GM18520 (cell line): Measurements from ENCODE around the gene MCOLN1.

Source experiments
- ATAC-seq: cut with Tn5 transposase; IDR thresholded peaks from one replicate; pipeline ENCODE4 v1.9.1; 2021; ENCODE audit not compliant: unreplicated experiment

Gene MCOLN1

DNA sequence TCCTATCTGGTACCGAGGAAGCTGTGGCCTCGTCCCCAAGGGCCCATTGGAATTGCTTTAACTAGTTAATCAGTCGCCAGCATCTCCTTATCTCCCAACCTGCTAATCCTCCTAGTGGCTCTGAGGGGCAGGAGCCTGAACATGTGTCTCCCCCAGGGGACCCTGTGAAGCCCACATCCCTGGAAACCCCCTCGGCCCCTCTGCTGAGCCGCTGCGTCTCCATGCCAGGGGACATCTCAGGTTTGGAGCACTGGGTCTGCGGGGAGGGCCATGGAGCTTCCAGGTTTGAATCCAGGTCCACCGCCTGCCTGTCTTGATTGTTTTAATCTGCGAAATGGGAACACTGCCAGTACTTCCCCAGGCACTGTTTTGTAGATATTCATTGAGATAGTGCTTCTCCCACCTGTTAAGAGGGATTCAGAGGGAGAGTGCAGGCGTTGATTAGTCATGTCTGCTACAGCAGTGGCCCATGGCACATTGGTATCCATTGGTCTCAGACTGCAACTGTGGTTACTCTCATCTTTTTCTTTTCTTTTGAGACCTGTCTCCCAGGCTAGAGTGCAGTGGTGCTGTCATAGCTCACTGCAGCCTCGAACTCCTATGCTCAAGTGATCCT lies 19.5 kb downstream of the MCOLN1 start:
- ATAC-seq: no peak

DNA sequence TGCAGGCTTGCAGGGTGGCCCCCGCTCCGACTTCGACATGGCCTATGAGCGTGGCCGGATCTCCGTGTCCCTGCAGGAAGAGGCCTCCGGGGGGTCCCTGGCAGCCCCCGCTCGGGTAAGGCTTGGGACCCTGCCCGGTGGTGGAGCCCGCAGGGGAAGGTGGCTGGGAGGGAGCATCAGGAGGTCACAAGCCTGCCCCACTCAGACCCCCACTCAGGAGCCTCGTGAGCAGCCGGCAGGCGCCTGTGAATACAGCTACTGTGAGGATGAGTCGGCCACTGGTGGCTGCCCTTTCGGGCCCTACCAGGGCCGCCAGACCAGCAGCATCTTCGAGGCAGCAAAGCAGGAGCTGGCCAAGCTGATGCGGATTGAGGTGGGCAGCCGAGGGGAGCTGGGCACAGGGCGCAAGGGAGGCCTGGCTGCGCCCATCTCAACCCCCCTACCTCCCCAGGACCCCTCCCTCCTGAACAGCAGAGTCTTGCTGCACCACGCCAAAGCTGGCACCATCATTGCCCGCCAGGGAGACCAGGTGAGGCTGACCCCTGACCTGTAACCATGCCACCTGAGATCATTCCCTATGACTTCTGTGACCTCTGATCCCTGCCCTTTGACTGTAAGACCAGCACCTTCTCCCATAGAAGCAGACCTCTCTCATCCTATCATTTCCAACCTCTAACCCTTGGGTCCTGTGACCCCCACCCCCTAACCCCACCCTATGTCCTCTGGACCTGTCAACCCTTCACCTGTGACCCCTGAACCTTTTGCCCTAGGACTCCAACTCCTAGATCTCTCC lies 20.3 kb downstream of the MCOLN1 start:
- no peak for ATAC-seq

DNA sequence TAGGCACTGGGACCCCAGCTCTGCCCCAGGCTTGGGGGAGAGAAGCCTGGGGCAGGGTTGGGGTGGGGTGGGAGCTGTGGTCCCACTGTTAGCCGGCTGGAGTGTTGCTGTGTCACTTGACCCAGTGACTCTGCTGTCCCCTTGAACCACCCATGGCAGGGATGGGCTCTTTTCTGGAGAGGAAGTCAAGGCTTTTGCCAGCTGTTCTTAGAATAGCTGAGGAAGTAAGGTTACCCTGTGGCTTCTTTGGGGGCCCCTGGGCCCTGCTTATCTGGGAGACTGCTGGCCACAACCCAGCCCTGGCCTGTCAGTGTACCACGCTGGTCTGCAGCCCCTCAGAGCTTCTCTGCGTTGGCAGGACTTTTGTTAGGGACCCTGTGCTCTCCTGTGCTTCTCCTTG lies 22.2 kb downstream of the MCOLN1 start:
- no peak for ATAC-seq

DNA sequence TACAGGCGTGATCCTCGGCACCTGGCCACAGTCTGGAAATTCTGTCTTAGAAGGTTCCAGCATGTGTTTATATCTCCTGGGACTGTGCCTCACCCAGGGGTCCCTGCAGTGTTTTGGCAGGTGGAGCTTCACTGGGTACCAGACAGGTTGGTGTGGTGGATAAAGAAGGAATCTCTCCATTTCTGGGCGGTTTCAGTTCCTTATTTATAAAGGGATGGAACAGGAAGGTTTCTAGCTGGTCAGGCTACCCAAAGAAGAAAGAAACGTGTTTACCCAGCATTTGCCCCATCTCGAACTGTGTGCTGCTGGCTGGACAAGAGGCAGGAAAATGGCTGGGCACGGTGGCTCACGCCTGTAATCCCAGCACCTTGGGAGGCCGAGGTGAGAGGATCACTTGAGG lies 22.9 kb downstream of the MCOLN1 start:
- ATAC-seq: no peak

DNA sequence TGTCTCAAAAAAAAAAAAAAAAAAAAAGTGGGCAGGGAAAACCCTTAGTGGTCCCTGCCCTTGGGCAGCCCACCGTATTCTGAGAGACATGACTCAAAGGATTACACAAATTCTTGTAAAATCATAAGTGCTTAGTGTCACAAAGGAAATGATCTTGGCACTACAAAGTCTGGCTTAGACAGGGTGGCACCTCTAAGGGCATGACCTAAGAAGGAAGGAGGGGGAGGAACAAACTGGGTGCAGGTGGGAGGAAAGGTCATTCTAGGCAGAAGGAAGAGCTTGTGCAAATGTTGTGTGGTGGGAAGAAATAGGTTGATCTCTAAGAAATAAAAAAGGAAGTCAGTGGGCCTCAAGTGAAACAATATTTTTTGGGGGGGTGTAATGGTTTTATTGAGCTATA lies 23.5 kb downstream of the MCOLN1 start:
- ATAC-seq: no peak

DNA sequence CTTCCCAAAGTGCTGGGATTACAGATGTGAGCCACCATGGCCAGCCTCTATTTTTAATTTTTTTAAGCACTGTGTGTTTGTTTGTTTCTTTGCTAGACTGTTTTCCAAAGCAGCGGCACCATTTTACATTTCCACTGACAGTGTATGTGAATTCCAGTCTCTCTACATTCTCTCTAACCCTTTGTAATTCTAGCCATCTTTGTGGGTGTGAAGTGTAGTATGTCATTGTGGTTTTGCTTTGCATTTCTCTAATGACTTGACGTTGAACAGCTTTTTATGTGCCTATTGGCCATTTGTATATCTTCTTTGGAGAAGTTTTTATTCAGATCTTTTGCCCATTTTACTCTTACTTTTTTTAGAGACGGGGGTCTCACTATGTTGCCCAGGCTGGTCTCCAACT lies 24.7 kb downstream of the MCOLN1 start:
- no peak for ATAC-seq

DNA sequence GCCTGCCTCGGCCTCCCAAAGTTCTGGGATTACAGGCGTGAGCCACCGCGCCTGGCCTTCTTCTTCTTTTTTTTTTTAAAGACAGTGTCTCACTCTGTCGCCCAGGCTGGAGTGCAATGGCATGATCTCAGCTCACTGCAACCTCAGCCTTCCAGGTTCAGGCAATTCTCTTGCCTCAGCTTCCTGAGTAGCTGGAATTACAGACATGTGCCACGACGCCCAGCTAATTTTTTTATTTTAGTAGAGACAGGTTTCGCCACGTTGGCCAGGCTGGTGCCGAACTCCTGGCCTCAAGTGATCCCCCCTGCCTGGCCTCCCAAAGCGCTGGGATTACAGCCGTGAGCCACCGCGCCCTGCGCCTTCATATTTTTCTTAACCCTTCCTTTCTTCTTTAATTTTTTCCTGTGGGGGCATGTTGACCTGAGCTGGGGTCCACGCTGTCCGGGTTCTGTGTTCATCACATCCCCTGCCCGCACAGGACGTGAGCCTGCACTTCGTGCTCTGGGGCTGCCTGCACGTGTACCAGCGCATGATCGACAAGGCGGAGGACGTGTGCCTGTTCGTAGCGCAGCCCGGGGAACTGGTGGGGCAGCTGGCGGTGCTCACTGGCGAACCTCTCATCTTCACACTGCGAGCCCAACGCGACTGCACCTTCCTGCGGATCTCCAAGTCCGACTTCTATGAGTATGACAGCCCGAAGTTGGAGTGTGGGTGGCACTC lies 27.2 kb downstream of the MCOLN1 start:
- no peak for ATAC-seq

DNA sequence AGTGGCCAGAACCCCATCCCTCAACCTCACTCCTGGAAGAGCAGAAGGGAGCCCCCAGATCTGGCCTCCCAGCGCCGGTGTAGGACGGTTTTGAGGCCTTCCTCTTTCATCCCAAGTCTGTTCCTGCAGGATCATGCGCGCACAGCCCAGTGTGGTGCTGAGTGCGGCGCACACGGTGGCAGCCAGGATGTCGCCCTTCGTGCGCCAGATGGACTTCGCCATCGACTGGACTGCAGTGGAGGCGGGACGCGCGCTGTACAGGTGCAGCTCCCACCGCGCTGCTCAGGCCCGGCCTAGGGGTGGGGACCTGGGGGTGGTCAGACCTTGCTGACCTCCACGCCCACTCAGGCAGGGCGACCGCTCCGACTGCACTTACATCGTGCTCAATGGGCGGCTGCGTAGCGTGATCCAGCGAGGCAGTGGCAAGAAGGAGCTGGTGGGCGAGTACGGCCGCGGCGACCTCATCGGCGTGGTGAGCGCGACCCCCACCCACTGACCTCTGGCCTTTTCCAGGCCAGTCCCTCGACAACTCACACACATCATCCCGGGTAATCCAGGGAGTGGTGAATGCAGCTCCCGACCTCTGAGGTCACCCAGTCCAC lies 27.8 kb downstream of the MCOLN1 start:
- ATAC-seq: no peak

DNA sequence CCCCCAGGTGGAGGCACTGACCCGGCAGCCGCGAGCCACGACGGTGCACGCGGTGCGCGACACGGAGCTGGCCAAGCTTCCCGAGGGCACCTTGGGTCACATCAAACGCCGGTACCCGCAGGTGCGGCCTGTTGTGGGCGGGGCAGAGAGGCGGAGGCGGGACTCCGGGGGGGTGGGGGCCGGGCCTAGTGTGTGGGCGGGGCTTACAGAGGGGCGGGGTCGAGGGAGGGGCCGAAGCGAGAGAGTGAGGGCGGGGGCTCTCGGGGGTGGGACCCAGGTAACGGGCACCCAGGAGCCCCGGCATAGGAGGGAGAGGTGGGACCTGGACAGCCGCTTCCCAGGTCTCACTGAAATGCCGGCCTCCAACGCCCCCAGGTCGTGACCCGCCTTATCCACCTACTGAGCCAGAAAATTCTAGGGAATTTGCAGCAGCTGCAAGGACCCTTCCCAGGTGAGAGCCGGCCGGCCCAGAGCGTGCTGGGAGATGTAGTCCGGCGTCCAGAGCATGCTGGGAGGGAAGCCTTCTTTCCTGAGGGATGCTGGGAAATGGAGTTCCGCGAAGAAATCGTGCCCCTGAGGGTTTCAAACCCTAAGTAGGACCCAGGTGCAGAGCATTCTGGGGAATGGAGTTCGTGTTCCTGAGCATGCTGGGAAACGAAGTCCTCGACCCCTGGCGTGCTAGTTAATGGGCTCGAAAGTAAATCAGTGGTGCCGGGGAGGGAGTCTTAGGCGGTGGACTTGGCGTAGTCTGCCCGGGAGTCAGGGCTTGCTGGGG lies 28.8 kb downstream of the MCOLN1 start:
- ATAC-seq: no peak

DNA sequence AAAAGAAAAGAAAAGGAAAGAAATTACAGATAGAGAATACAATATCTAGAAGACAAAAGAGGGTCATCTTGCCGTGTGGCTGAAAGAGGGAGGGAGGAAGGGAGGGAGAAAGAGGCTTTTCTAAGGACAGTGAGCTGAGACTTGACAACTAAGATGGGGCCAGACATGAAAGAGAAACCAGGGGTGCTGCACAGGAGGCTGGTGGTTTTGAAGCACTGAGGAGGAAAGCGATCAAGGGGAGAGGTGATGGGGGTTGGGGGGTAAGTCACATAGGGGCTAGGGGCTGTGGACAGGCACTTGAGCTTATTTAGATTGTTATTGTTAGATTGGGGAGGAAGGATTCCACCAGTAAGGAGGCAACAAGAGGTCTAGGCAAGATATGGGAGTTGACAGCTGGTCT lies 30.4 kb downstream of the MCOLN1 start:
- ATAC-seq: no peak

DNA sequence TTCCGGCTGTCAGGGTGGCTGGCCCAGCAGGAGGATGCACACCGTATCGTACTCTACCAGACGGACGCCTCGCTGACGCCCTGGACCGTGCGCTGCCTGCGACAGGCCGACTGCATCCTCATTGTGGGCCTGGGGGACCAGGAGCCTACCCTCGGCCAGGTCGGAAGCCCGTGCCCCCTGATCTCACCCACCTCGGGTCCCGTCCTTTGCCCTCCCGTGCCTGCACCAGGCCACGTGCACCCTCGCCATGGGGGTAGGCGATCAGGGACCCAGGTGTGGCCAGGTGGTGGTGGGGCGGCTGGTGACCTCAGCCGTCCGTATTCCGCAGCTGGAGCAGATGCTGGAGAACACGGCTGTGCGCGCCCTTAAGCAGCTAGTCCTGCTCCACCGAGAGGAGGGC lies 32.1 kb downstream of the MCOLN1 start:
- no peak for ATAC-seq

DNA sequence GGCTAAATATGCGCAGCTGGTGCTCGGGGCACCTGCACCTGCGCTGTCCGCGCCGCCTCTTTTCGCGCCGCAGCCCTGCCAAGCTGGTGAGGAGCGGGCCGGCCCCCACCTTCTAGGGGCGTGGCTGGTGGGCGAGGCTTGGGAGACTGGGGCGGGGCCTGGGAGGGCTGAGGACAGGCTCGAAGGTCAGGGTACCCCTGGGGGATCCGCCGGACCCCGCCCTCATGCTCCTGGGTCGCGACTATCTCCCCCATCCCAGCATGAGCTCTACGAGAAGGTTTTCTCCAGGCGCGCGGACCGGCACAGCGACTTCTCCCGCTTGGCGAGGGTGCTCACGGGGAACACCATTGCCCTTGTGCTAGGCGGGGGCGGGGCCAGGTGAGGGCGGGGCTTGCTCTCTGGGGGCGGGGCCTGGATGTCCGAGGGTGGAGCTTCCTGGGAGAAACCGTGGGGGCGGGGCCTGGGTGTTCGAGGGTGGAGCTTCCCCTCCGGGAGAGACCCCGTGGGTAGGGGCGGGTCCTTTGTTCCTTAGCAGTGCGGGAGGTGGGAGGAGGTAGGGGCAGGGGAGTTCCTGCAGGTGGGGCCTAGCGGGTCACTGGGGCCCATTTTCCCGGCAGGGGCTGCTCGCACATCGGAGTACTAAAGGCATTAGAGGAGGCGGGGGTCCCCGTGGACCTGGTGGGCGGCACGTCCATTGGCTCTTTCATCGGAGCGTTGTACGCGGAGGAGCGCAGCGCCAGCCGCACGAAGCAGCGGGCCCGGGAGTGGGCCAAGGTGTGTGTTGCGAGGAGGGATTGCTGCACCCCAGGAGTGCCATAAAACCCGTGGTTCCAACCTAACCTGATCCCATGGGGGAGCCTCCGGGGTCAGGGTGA lies 32.8 kb downstream of the MCOLN1 start:
- ATAC-seq: no peak

DNA sequence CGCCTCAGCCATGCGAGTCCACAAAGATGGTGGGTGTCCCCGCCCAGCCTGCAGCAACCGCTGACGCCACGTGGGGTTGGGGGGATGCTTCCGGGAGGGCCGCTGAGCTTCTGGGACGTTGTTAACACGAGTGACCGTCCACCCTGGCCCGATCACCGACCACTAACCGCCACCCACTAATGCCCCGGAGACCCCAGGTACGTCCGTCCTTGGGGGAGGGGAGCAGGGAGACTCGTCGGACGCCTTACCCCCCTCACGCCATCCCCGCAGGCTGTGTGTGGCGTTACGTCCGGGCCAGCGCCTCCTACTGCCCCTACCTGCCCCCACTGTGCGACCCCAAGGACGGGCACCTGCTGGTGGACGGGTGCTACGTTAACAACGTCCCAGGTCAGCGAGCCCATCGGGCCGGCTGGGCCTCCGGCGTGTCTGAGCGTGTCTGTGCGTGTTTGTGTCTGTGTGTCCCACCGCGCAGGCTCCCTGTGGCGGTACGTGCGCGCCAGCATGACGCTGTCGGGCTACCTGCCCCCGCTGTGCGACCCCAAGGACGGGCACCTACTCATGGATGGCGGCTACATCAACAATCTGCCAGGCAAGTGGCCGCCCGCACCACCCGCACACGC lies 34.4 kb downstream of the MCOLN1 start:
- ATAC-seq: no peak

DNA sequence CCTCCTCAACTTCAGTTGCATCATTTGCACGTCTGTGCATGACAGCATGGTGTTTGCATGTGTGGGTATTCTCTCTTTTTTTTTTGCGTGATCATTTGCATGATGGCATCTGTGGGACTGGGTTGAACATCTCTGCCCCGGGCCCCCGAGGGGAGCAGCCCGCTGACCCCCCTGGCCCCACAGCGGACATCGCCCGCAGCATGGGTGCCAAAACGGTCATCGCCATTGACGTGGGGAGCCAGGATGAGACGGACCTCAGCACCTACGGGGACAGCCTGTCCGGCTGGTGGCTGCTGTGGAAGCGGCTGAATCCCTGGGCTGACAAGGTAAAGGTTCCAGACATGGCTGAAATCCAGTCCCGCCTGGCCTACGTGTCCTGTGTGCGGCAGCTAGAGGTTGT lies 36.2 kb downstream of the MCOLN1 start:
- no peak for ATAC-seq

DNA sequence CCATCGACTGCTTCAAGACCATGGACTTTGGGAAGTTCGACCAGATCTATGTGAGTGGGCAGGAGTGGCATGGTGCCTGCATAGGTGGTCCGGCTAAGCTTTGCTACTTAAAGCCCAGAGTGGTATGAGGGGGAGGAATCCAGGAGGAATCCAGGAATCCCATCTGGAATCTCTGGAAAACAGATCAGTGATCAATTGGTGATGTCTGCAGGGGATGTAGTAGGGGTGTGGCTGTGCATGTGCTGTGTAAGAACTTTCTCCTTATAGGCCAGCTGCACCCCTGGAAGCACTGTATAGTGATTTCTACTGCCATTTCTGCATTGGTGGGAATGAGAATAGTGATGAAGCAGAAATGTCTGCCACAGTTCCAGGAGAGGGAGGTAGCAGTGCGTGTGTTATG lies 36.7 kb downstream of the MCOLN1 start:
- no peak for ATAC-seq

DNA sequence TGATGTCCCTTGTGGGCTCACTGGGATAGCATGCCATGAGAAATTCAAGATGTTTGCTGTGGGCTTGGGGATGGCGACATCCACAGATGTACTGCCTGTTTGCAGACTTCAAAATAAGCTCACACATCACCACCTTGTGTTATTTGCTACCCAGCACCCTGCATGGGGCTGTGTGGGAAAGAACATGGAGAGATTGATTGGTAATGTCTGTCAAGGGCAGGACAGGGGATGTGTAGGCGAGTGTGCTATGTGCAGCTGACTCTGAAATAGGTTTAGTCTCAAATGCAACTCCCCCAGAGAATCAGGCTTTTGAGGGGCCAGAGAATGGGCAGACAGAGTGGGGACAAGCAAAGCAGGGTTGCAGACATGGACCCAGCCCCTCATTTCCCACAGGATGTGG lies 37.8 kb downstream of the MCOLN1 start:
- no peak for ATAC-seq

DNA sequence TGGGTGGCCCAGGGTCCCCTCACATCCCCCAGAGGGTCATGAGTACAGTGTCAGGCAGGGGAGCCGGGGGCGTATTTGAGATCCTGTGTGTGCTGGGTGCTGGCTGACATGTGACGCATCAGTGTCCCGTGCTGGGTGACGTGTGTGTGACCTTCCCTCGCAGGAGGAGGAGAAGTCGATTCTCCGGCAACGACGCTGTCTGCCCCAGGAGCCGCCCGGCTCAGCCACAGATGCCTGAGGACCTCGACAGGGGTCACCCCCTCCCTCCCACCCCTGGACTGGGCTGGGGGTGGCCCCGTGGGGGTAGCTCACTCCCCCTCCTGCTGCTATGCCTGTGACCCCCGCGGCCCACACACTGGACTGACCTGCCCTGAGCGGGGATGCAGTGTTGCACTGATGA lies 38.9 kb downstream of the MCOLN1 start:
- ATAC-seq: no peak

DNA sequence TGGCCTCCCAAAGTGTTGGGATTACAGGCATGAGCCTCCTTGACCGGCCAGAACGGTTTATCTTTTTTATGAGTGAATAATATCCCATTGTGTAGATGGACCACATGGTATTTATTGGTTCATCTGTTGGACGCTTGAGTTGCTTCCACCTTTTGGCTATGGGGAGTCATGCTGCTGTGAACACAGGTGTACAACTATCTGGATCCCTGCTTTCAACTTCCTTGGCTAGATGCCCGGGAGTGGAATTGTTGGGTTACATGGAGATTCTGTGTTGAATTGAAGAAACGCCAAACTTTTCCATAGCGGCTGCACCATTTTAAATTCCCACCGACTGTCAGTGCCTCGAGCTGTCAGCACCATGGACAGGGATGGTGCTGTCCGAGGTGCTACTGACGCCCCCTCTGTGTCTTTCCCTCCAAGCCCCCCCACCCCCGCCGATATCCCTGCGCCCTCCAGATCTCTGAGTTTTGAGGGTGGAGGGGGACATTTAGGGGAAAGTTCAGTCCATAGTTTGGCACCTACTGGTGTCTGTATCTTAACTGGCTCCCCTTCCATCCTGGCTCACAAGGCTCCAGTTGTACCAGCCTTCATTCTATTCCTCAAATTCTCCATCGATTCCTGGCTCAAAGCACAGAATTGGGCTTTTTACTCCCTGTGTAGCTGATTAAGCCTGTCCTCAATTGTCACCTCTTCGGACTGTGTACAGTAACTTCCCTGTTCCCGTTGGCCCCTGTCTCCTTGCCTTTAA lies 40.4 kb downstream of the MCOLN1 start:
- no peak for ATAC-seq

DNA sequence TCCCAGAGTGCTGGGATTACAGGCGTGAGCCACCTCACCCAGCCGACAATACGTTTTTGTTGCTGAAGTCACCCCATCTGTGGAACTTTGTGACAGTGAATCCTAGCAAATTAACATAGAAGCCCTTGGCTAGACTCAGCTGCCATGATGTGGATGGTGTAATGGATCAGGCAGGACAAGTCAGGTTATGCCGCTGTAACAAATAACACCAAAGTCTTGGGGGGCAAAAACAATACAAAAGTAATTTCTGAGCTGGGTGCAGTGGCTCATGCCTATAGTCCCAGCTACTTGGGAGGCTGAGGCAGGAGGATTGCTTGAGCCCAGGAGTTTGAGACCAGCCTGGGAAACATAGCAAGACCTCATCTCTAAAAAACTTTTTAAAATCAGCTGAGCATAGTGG lies 42.4 kb downstream of the MCOLN1 start:
- no peak for ATAC-seq
